Measurements from ENCODE around the gene BTBD16. TPM values are rescaled to one million over a fixed set of nuclear protein-coding genes. Genes with fewer than 3 reads are reported as not detected.

Gene BTBD16
- total and polyA plus RNA-seq, 2 donors (not counting 3 experiments of a cell fraction or from before 2014, with no cell fraction given): 0.04 TPM; not detected in 1

DNA sequence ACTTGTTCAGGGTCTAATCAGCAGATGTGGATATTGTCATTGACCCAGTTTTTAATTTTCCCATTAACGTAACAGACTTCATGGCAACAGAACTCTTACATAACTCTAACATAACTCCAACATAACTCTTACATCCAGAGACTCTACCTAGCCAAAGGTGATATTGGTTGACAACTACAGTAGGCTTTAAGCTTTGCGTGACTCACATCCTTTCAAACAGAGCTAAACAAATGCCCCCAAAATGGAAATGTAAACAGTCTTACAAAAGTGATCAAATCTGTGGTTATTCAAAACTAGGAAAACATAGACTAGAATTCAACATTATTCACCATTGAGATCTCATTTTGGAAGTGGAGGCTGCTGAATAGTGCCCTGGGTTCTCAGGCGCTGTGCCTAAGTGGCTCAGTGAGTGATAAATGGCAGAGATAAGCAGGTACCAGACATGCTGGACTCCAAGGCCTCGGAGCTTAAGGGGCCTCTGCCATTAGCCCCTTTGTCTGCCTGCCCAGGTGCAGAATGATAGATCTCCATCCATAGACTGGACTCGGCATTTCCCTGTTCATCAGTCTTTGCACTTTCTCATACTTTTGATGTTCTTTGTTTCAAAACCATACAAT is 34.3 kb upstream of the BTBD16 start:
- no peaks in the 10 kb centered on the region for H3K9me3 ChIP-seq (replicated peaks; ENCODE audit: control insufficient read depth, insufficient read depth, low read length)
- H2AFZ ChIP-seq (ENCODE audit: low read depth, low read length): no peak overlapping the region
- no peak overlapping the region for H3K4me2 ChIP-seq (ENCODE audit: insufficient read depth, low read length)
- intact Hi-C loops (cut with micrococcal nuclease) (no loop called here), dilution Hi-C loops (cut with MboI; ENCODE audit: extremely low pct_ligation_motif_present, low sequenced_read_pairs) (no loop called here)
- no peak overlapping the region for H3K27ac ChIP-seq (ENCODE audit: insufficient read depth, low read depth, low read length)
- H3K4me3 ChIP-seq (replicated peaks in 1 of 3; ENCODE audit: insufficient read depth in 1 of 3, low read depth in 1 of 3, low read length in 3 of 3): no peak overlapping the region
- ChIA-PET POLR2A (no interaction called here), CTCF (interaction anchor here (1.0 kb wide), 1 partner anchor 31 kb away, joined by 3 read pairs; no protein-coding TSS in a partner anchor)
- no peaks in the 10 kb centered on the region for H3K27me3 ChIP-seq (ENCODE audit: control insufficient read depth in 2 of 2, insufficient read depth in 2 of 2, low read length in 2 of 2)
- H3K4me1 ChIP-seq (ENCODE audit: control insufficient read depth, extremely low read depth, insufficient read depth, low read length): no peaks in the 10 kb centered on the region
- no peaks in the 10 kb centered on the region for H3K9me1 ChIP-seq (replicated peaks; ENCODE audit: control insufficient read depth, extremely low read depth, insufficient read depth, low read length)
- DNase-seq (ENCODE audit: low read depth, low spot score) (no peak), FAIRE-seq (no peak)
- no peaks in the 10 kb centered on the region for H3K79me2 ChIP-seq (ENCODE audit: control insufficient read depth, insufficient read depth, low read length)
- BruUV-seq (replicated peaks): no TSS peak
- no peaks in the 10 kb centered on the region for H4K20me1 ChIP-seq (replicated peaks; ENCODE audit: control insufficient read depth, extremely low read depth, insufficient read depth, low read length)
- peaks cover 0 to 10% of the 10 kb centered on the region in 2 experiments for H3K36me3 ChIP-seq (ENCODE audit: control insufficient read depth in 2 of 2, extremely low read depth in 1 of 2, insufficient read depth in 2 of 2, low read length in 2 of 2)
- TF ChIP-seq, protein P1, sequence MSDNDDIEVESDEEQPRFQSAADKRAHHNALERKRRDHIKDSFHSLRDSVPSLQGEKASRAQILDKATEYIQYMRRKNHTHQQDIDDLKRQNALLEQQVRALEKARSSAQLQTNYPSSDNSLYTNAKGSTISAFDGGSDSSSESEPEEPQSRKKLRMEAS (IDR thresholded peaks at IDR 0.05; ENCODE audit: insufficient read depth, insufficient read length): no peak
- TF ChIP-seq FOS (IDR thresholded peaks at IDR 0.05; ENCODE audit: borderline replicate concordance, insufficient read depth, low read length) (no peak), JUN (IDR thresholded peaks at IDR 0.05; ENCODE audit: borderline replicate concordance, insufficient read depth, insufficient read length, low read depth) (no peak), MYC (IDR thresholded peaks at IDR 0.05; ENCODE audit: low read depth, low read length) (no peak), POLR2A (IDR thresholded peaks at IDR 0.05; ENCODE audit: low read depth, low read length) (no peak), POLR2AphosphoS5 (IDR thresholded peaks at IDR 0.05; ENCODE audit: insufficient read depth, low read depth, low read length) (no peak), EZH2 (IDR thresholded peaks at IDR 0.05; ENCODE audit: borderline replicate concordance, low read depth, low read length, severe bottlenecking) (no peak), GATA2 (IDR thresholded peaks at IDR 0.05; ENCODE audit: insufficient read depth, insufficient read length, low read depth, low read length) (no peak)
- TF ChIP-seq, protein P2, sequence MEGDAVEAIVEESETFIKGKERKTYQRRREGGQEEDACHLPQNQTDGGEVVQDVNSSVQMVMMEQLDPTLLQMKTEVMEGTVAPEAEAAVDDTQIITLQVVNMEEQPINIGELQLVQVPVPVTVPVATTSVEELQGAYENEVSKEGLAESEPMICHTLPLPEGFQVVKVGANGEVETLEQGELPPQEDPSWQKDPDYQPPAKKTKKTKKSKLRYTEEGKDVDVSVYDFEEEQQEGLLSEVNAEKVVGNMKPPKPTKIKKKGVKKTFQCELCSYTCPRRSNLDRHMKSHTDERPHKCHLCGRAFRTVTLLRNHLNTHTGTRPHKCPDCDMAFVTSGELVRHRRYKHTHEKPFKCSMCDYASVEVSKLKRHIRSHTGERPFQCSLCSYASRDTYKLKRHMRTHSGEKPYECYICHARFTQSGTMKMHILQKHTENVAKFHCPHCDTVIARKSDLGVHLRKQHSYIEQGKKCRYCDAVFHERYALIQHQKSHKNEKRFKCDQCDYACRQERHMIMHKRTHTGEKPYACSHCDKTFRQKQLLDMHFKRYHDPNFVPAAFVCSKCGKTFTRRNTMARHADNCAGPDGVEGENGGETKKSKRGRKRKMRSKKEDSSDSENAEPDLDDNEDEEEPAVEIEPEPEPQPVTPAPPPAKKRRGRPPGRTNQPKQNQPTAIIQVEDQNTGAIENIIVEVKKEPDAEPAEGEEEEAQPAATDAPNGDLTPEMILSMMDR (IDR thresholded peaks at IDR 0.05; ENCODE audit: extremely low read depth in 1 of 2, insufficient read depth in 1 of 2, low read depth in 1 of 2, low read length in 2 of 2): no peak
- no peak overlapping the region for H3K9ac ChIP-seq (replicated peaks; ENCODE audit: extremely low read depth, insufficient read depth, low read length)
